ENCODE data around the gene LCN1.

DNA sequence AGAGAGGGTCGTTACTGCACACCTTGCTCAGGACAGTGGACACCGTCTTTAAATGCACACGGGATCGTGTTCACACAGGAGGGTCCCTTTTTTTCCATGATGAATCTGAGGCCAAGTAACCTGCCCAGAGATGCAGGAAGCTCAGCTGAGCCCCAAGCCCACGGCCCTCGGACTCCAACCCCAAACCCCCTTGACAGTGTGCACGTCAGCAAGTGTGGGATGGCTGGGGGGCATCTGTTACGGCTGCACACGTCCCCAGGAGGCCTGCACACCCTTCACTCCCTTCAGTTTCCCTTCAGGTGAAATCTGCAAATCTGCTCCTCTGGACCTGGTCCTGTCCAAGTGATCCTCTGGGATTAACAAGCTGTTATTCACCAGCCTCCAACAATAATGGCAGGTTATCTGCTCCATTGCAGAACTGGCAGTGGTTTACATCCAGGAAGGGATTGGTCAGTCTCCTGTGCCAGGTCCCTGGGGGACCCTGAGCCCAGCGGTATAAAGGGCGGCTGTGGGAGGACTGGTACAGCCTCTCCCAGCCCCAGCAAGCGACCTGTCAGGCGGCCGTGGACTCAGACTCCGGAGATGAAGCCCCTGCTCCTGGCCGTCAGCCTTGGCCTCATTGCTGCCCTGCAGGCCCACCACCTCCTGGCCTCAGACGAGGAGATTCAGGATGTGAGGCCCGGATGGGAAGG lies at the start of gene LCN1:
- TF ChIP-seq, protein P1, sequence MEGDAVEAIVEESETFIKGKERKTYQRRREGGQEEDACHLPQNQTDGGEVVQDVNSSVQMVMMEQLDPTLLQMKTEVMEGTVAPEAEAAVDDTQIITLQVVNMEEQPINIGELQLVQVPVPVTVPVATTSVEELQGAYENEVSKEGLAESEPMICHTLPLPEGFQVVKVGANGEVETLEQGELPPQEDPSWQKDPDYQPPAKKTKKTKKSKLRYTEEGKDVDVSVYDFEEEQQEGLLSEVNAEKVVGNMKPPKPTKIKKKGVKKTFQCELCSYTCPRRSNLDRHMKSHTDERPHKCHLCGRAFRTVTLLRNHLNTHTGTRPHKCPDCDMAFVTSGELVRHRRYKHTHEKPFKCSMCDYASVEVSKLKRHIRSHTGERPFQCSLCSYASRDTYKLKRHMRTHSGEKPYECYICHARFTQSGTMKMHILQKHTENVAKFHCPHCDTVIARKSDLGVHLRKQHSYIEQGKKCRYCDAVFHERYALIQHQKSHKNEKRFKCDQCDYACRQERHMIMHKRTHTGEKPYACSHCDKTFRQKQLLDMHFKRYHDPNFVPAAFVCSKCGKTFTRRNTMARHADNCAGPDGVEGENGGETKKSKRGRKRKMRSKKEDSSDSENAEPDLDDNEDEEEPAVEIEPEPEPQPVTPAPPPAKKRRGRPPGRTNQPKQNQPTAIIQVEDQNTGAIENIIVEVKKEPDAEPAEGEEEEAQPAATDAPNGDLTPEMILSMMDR (IDR thresholded peaks at IDR 0.05) = no peak
- TF ChIP-seq POLR2A (IDR thresholded peaks at IDR 0.05) = no peak

Data from esophagus squamous epithelium (tissue), 4 donors.